Measurements from ENCODE around the gene ACKR3. TPM values are rescaled to one million over a fixed set of nuclear protein-coding genes. Genes with fewer than 3 reads are reported as not detected.

The ACKR3 gene
- total RNA-seq, 2 experiments from 2014 or later: 0.45 to 0.49 TPM

DNA sequence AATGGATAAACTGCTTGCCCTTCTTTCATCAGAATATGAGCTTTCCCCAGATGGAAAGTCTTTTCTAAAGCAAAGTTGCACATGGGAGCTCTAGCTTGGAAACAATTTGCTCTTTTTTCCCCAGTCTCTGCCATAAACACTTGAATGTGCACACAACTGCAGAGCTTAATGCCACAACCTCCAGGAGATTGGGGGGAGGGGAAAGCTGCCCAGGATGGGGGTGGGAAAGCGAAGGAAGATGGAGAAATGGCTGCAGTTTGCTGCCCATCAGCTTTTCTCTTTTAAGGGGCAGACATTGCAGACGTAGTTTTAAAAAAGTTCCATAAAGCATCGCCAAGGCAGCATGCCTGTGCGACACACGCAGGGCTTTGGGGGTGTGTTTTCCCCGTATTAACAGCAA is 1.5 kb downstream of the ACKR3 start:
- no peaks in the 10 kb centered on the region for H3K9me3 Mint-ChIP-seq
- CTCF ChIA-PET: interaction anchor here (0.7 to 7.7 kb wide), 4 partner anchors 59 to 223 kb away, joined by 3 to 172 read pairs (median 10); no protein-coding TSS in a partner anchor
- no peak overlapping the region for H3K4me3 Mint-ChIP-seq
- H3K4me1 Mint-ChIP-seq (ENCODE audit: low read depth): peaks cover 13% of the 10 kb centered on the region
- H3K27me3 Mint-ChIP-seq (ENCODE audit: low read depth): no peaks in the 10 kb centered on the region
- H3K27ac Mint-ChIP-seq: no peak overlapping the region
- DNase-seq: no peak
- intact Hi-C loops (cut with micrococcal nuclease): no loop called here
- H3K36me3 Mint-ChIP-seq (ENCODE audit: low read depth): peaks cover 3% of the 10 kb centered on the region

DNA sequence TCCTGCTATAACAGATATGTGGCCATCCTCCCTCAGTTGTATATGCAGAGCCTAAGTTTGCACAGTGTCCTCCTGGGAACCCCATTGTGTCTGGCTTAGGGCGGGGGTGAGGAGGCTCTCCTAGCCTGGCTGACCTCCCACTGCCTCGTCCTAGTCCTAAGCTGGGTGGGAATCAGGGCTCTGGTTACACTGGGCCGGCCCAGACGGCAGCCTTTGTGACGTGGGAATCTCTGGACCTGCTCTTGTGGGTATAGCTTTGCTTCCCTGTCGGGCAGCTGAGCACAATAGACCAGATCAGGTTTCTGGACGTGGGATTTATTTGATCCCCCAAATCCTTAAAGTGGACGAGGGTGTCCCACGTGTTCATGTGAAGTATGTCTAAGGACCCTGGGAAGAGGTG is 2.9 kb downstream of the ACKR3 start:
- Mint-ChIP-seq H3K4me1 (ENCODE audit: low read depth) (peaks cover 13% of the 10 kb centered on the region), H3K9me3 (no peaks in the 10 kb centered on the region), H3K36me3 (ENCODE audit: low read depth) (peaks cover 1% of the 10 kb centered on the region), H3K27me3 (ENCODE audit: low read depth) (no peaks in the 10 kb centered on the region), H3K4me3 (no peak overlapping the region), H3K27ac (no peak overlapping the region)
- CTCF ChIA-PET: interaction anchor here (0.6 to 7.7 kb wide), 3 partner anchors 10 to 1101 kb away, joined by 4 to 172 read pairs (median 5); no protein-coding TSS in a partner anchor
- DNase-seq: no peak
- intact Hi-C loops (cut with micrococcal nuclease): no loop called here

DNA sequence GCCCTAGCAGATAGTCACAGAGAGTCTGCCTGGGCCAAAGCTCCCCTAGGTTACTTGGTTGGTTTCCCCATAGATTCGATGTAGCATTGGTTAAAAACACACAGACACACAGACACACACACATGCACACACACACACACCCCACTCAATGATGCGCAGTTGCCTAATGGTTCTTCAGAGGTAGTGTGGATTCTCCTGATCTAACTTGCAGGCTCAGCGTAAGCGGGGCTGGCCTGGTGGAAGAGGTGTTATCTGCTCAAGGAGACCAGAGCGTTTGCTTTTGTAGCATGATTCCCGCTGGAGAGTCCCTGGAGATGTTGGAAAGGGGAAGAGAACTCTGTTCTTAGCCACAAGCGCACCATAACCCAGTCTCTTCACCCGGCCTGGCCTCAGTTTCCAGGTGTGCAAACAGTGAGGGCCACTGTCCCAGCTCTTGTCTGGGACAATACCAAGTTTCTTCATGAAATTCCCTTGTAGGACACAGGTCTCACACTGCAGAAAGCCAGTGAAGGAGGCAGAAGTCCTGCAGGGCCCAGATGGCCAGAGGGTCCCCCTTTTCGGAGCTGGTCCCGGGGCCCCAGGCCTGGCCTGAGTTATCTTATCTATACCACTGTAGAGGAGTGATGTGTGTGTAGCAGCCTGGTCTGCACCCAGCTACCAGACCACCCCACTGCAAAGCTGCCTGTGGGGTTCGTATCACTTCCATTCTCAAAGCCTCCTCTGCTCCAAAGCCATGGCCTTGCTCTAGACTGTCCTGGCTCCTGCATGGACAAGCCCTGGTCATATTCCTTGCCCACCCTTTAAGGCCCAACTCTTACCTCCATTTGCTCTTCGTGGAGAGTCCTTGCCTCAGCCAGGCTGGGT is 3.7 kb downstream of the ACKR3 start:
- H3K4me3 Mint-ChIP-seq: no peak overlapping the region
- H3K9me3 Mint-ChIP-seq: no peaks in the 10 kb centered on the region
- H3K27ac Mint-ChIP-seq: no peak overlapping the region
- H3K36me3 Mint-ChIP-seq (ENCODE audit: low read depth): peaks cover 1% of the 10 kb centered on the region
- H3K4me1 Mint-ChIP-seq (ENCODE audit: low read depth): peaks cover 11% of the 10 kb centered on the region
- CTCF ChIA-PET: interaction anchor here (1.6 to 7.7 kb wide), 2 partner anchors 9 to 61 kb away, joined by 4 to 172 read pairs; no protein-coding TSS in a partner anchor
- intact Hi-C loops (cut with micrococcal nuclease): no loop called here
- no peak for DNase-seq
- no peaks in the 10 kb centered on the region for H3K27me3 Mint-ChIP-seq (ENCODE audit: low read depth)

DNA sequence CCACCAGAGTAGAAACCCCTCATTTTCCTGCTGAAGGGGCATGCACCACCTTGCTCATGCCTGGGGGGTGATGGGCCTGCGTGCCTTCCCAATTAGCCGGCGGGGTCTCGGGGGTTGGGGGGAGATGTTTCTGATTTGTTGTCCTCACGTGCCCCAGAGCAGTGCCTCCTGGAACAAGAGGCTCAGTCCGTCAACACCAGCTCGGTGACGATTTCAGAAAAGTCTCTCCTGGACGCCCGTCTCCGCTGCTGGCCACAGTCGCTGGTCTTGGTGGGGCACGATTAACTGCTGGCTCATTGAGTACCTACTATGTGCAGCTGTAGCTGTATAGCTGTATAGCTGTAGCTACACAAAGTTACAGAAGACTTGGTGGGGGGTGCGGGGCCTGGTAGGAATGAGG is 4.4 kb downstream of the ACKR3 start:
- Mint-ChIP-seq H3K4me1 (ENCODE audit: low read depth) (peaks cover 7% of the 10 kb centered on the region), H3K27ac (no peak overlapping the region), H3K36me3 (ENCODE audit: low read depth) (peaks cover 1% of the 10 kb centered on the region), H3K9me3 (no peaks in the 10 kb centered on the region), H3K4me3 (no peak overlapping the region), H3K27me3 (ENCODE audit: low read depth) (no peaks in the 10 kb centered on the region)
- intact Hi-C loops (cut with micrococcal nuclease): no loop called here
- CTCF ChIA-PET: interaction anchor here (7.7 kb wide), 1 partner anchor 62 kb away, joined by 172 read pairs; no protein-coding TSS in a partner anchor
- no peak for DNase-seq

DNA sequence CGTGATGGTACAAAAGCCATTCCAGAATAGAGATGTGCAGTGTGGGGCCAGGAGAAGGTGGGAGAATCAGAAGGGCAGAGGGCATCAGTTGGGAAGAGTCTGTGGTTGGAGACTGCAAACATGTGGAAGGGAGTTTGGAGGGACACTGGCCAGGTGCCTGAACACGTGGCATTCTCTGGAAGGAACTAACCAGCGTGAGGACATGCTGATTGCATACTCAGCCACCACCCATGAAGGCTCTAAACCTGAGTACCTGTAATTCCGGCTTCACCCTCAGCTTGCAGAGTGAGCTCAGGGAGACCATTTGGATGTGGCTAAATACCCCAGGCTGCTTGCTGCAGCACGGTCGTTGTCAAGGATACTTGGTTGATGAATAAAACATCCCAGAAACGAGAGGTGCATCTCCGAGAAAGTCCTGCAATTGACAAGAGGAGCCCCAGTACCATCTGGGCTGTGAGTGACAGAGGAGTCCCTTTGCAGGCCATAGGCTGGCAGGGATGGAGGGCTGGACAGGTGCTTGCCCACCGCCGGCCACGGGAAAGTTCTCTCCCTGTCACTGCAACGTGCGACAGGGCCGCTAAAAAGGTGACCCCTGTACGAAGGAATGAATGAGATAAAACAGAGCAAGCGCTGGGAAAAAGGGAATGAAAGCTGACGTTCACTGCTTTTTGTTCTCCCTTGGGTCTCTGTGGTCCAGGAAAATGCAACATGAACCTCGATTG is 5.0 kb downstream of the ACKR3 start:
- H3K27me3 Mint-ChIP-seq (ENCODE audit: low read depth): no peaks in the 10 kb centered on the region
- CTCF ChIA-PET: interaction anchor here (7.7 kb wide), 1 partner anchor 63 kb away, joined by 172 read pairs; no protein-coding TSS in a partner anchor
- intact Hi-C loops (cut with micrococcal nuclease): no loop called here
- H3K4me1 Mint-ChIP-seq (ENCODE audit: low read depth): peaks cover 2% of the 10 kb centered on the region
- H3K27ac Mint-ChIP-seq: no peak overlapping the region
- no peak for DNase-seq
- peaks cover 1% of the 10 kb centered on the region for H3K36me3 Mint-ChIP-seq (ENCODE audit: low read depth)
- H3K4me3 Mint-ChIP-seq: no peak overlapping the region
- no peaks in the 10 kb centered on the region for H3K9me3 Mint-ChIP-seq

DNA sequence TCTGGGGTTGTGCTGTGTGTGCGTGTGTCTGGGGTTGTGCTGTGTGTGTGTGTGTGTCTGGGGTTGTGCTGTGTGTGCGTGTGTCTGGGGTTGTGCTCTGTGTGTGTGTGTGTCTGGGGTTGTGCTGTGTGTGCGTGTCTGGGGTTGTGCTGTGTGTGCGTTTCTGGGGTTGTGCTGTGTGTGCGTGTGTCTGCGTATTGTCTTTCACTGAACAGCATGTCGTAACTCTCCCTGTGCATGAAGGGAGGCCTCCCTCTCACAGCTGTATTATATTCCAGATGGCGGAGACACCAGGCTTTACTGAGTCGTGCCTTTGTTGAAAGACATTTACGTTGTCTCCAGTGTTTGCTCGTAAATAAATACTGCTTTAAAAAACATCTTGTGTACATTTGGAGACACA is 5.9 kb downstream of the ACKR3 start:
- CTCF ChIA-PET: no interaction called here
- Mint-ChIP-seq H3K36me3 (ENCODE audit: low read depth) (peaks cover 5% of the 10 kb centered on the region), H3K27me3 (ENCODE audit: low read depth) (no peaks in the 10 kb centered on the region), H3K27ac (no peak overlapping the region), H3K4me3 (no peak overlapping the region), H3K9me3 (no peaks in the 10 kb centered on the region), H3K4me1 (ENCODE audit: low read depth) (no peaks in the 10 kb centered on the region)
- DNase-seq: no peak
- intact Hi-C loops (cut with micrococcal nuclease): no loop called here

DNA sequence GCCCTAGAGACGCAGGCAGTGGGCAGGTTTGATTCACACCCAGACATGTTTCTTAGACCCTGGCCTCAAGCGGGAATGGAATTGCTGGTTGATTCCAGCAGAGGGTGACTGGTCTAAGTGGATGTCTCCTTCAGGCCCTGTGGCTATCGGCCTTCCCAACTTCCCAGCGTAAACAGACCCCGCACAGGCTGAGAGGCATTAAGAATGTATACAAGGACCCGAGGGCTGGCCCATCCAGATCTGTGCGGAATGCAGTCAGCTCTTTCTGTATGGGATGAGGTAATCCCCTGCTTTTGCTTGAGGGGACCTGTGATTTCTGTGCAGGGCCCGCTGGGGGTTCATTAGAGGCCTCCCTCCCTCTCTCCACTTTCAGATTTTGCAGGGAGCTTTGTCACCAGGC is 6.5 kb downstream of the ACKR3 start:
- Mint-ChIP-seq H3K27me3 (ENCODE audit: low read depth) (no peaks in the 10 kb centered on the region), H3K9me3 (no peaks in the 10 kb centered on the region), H3K27ac (no peak overlapping the region), H3K36me3 (ENCODE audit: low read depth) (peaks cover 11% of the 10 kb centered on the region), H3K4me3 (no peak overlapping the region), H3K4me1 (ENCODE audit: low read depth) (no peaks in the 10 kb centered on the region)
- intact Hi-C loops (cut with micrococcal nuclease): no loop called here
- CTCF ChIA-PET: no interaction called here
- no peak for DNase-seq

DNA sequence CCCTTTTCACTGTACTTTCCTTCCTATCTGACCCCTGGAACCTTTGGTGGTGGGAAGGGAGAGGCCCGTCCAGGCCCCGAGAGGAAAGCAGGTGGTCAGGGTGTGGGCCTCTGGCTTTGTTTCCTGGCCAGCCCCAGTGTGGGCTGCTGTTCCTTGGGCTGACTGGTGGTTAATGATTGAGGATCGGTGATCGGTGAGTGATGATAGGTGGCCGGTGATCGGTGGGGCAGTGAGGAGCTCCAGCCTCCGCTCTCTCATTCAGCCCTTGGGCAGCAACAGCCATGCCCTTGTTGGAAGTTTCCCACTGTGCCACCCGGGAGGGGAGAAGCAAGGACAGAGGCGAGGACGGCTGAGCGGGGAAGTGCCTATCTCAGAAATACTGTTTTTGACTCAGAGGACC is 7.3 kb downstream of the ACKR3 start:
- Mint-ChIP-seq H3K4me1 (ENCODE audit: low read depth) (no peaks in the 10 kb centered on the region), H3K36me3 (ENCODE audit: low read depth) (peaks cover 14% of the 10 kb centered on the region), H3K4me3 (no peak overlapping the region), H3K27me3 (ENCODE audit: low read depth) (no peaks in the 10 kb centered on the region), H3K27ac (no peak overlapping the region), H3K9me3 (no peaks in the 10 kb centered on the region)
- intact Hi-C loops (cut with micrococcal nuclease): no loop called here
- CTCF ChIA-PET: interaction anchor here (0.7 kb wide), 1 partner anchor 206 kb away, joined by 3 read pairs; no protein-coding TSS in a partner anchor
- DNase-seq: no peak

DNA sequence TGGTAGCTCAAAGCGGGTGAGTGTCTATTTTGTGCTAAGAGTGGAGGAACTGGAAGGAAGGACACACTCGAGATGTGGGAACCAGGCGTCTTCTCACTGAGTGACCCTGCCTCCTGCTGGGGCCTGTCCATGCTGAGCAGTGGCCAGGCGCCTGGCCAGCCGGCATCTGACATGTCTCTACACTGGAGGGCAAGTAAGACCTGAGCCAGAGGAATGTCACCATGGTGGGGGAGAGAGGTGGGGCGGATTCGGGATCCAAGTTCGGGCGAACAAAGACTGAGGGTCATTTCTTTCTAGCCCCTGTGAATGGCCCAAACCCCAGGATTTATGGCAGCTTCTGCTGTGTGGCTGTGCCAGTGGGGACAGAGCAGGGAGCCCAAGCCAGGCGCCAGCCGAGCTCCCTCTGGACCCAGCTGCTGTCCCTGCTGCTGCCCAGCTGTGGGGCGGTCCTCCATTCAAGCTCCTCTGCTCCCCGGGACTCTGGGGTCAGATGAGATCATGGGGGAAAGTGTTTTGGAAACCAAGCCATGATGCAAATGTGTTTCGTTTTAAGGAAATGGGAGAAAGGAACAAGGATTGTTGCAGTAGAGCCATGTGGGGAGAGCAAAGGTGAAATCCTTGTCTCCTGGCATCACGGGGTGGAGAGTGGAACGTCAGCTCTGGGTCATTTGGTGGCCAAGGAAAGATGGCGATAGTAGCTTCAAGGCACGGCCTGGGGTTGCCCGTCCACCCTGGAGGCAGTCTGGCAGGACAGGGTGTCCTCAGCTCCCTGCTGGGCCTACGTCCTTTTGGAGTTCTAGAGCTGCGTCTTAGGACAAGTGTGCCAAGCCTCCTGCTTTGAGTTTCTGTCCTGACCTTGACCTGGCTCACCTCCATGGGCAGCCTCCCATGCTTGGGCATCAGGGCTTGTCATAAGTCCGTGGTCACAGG is 8.1 kb downstream of the ACKR3 start:
- H3K27ac Mint-ChIP-seq: no peak overlapping the region
- no peak for DNase-seq
- H3K27me3 Mint-ChIP-seq (ENCODE audit: low read depth): no peaks in the 10 kb centered on the region
- intact Hi-C loops (cut with micrococcal nuclease): no loop called here
- no peaks in the 10 kb centered on the region for H3K4me1 Mint-ChIP-seq (ENCODE audit: low read depth)
- CTCF ChIA-PET: interaction anchor here (0.7 to 1.2 kb wide), 2 partner anchors 65 to 205 kb away, joined by 3 to 5 read pairs; no protein-coding TSS in a partner anchor
- H3K9me3 Mint-ChIP-seq: no peaks in the 10 kb centered on the region
- H3K36me3 Mint-ChIP-seq (ENCODE audit: low read depth): peaks cover 14% of the 10 kb centered on the region
- no peak overlapping the region for H3K4me3 Mint-ChIP-seq

DNA sequence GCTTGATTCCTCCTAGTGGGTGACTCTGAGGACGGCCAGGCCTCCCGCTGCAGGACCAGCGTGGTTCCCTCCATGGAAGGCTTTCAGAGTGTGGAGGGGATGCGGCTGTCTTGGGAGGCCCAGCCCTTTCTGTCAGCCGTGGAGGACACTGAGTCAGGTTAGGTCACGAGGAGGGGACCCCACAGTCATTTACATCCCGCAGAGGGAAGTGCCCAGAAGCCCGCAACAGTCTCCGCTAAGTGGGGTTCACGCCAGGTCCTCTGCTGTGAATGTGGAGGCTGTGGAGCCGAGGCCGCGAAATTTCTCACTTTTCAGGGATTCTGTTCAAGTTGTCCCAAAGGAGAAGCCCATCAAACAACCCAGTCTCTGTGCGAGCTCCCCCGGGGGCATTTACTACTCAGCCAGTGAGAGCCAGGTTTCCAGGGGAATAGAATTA is 8.8 kb downstream of the ACKR3 start:
- intact Hi-C loops (cut with micrococcal nuclease): no loop called here
- CTCF ChIA-PET: interaction anchor here (1.2 kb wide), 1 partner anchor 65 kb away, joined by 5 read pairs; no protein-coding TSS in a partner anchor

DNA sequence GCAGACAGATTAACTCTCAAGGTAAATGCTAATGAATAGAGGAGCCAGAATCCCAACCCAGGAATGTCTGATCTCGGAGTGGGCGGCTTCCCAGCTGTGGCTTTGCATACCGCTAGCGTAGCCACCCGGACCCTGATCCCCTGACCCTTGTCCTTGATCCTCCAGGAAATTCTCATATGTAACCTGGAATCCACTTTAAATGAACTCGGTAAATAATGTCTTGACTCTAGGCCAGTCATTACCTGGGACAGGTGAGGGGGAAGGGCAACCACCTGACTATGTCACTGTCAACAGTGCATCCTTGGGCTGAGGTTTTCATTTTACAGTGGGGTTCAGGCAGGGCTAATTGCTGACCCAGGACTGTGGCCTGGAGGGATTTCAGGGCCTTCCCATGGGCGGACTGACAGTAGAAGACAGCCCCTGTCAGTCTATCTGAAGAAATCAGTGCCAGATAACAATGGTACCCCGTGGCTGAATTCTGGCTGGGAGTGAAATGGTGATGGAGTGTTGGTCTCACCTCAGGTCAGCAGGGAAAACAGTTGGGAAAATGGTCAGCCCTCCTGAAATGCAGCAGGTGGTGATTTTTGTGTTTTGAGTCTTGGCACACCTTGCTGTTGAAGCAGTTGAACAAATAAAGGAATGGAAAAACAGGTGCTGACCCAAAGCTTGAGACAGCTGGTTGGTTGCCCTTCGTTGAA is 9.6 kb downstream of the ACKR3 start:
- no peaks in the 10 kb centered on the region for H3K27me3 Mint-ChIP-seq (ENCODE audit: low read depth)
- peaks cover 13% of the 10 kb centered on the region for H3K36me3 Mint-ChIP-seq (ENCODE audit: low read depth)
- no peaks in the 10 kb centered on the region for H3K9me3 Mint-ChIP-seq
- H3K4me1 Mint-ChIP-seq (ENCODE audit: low read depth): no peaks in the 10 kb centered on the region
- no peak for DNase-seq
- H3K27ac Mint-ChIP-seq: no peak overlapping the region
- CTCF ChIA-PET: no interaction called here
- intact Hi-C loops (cut with micrococcal nuclease): no loop called here
- no peak overlapping the region for H3K4me3 Mint-ChIP-seq

More for the DNA sequence above, 8.8 kb downstream of the ACKR3 start:
- DNase-seq: no peak
- H3K27me3 Mint-ChIP-seq (ENCODE audit: low read depth): no peaks in the 10 kb centered on the region
- H3K9me3 Mint-ChIP-seq: no peaks in the 10 kb centered on the region
- H3K27ac Mint-ChIP-seq: no peak overlapping the region
- H3K4me3 Mint-ChIP-seq: no peak overlapping the region
- H3K4me1 Mint-ChIP-seq (ENCODE audit: low read depth): no peaks in the 10 kb centered on the region
- H3K36me3 Mint-ChIP-seq (ENCODE audit: low read depth): peaks cover 13% of the 10 kb centered on the region

All from activated naive CD4-positive, alpha-beta T cell treated with anti-CD3 and anti-CD28 coated beads for 36 hours (primary cell).